Ishikawa (cell line): ENCODE data around the gene PARVG.

Source experiments
- EP300 ChIP-seq: IDR thresholded peaks from 2 replicates; pipeline ENCODE4 v1.6.1; 2012; ENCODE audit warnings: borderline replicate concordance
- TAF1 ChIP-seq: IDR thresholded peaks from 2 replicates; pipeline ENCODE4 v1.6.1; 2012; ENCODE audit warnings: low read depth, mild to moderate bottlenecking
- TCF12 ChIP-seq: IDR thresholded peaks from 2 replicates; pipeline ENCODE4 v1.6.1; 2012; ENCODE audit warnings: low read depth
- TEAD4 ChIP-seq: IDR thresholded peaks from 2 replicates; pipeline ENCODE4 v1.6.1; 2012
- TF ChIP-seq, protein P1 (sequence below): IDR thresholded peaks from 2 replicates; pipeline ENCODE4 v1.6.1; 2012
- TF ChIP-seq, protein P2 (sequence below): IDR thresholded peaks from 2 replicates; pipeline ENCODE4 v1.6.1; 2012; ENCODE audit warnings: low read depth, mild to moderate bottlenecking

DNA sequence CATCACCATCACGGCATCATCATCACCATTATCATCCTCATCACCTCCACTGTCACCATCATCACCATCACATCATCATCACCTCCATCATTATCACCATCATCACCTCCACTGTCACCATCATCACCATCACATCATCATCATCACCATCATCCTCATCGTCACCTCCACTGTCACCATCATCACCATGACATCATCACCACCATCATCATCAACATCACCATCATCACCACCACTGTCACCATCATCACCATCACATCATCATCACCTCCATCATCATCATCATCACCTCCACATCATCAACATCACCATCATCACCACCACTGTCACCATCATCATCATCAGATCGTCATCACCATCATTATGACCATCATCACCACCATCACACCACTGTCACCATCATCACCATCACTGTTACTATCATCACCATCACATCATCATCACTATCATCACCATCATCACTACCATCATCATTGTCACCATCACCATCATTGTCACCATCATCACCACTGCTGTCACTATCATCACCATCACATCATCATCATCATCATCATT lies 32.8 kb downstream of the PARVG start:
- TF ChIP-seq, protein P1, sequence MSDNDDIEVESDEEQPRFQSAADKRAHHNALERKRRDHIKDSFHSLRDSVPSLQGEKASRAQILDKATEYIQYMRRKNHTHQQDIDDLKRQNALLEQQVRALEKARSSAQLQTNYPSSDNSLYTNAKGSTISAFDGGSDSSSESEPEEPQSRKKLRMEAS: no peak
- TF ChIP-seq, protein P2, sequence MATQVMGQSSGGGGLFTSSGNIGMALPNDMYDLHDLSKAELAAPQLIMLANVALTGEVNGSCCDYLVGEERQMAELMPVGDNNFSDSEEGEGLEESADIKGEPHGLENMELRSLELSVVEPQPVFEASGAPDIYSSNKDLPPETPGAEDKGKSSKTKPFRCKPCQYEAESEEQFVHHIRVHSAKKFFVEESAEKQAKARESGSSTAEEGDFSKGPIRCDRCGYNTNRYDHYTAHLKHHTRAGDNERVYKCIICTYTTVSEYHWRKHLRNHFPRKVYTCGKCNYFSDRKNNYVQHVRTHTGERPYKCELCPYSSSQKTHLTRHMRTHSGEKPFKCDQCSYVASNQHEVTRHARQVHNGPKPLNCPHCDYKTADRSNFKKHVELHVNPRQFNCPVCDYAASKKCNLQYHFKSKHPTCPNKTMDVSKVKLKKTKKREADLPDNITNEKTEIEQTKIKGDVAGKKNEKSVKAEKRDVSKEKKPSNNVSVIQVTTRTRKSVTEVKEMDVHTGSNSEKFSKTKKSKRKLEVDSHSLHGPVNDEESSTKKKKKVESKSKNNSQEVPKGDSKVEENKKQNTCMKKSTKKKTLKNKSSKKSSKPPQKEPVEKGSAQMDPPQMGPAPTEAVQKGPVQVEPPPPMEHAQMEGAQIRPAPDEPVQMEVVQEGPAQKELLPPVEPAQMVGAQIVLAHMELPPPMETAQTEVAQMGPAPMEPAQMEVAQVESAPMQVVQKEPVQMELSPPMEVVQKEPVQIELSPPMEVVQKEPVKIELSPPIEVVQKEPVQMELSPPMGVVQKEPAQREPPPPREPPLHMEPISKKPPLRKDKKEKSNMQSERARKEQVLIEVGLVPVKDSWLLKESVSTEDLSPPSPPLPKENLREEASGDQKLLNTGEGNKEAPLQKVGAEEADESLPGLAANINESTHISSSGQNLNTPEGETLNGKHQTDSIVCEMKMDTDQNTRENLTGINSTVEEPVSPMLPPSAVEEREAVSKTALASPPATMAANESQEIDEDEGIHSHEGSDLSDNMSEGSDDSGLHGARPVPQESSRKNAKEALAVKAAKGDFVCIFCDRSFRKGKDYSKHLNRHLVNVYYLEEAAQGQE: no peak
- no peak for TF ChIP-seq EP300
- TF ChIP-seq TCF12: no peak
- TF ChIP-seq TEAD4: no peak
- TF ChIP-seq TAF1: no peak
